ENCODE measurements around the gene SP8.

Gene SP8

DNA sequence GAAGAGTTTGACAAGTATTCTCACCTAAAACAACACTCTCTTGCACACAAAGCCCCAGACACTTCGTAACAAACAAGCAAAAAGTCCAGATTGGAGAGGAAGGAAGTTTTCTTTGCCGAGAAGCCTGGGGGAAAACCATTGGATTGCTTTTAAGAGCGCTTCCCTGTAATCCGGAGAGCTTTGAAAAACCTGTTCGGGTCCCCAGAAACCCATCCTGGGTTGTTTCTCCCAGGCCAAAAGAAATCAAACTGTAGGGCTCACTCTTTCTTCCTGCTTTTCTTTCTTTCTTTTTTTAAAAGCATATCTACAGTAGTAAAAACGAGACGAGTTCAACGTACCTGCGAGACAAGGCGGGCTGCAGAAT lies 655 bp downstream of the SP8 start:
- Histone ChIP-seq H3K9ac (ENCODE audit: low read depth in 1 of 2, low read length in 2 of 2) (no peak overlapping the region), H3K27me3 (ENCODE audit: control insufficient read depth in 1 of 2, insufficient read depth in 2 of 2, low read length in 2 of 2) (peaks cover 65 to 84% of the 10 kb centered on the region in 2 donors), H3K4me1 (ENCODE audit: control insufficient read depth in 1 of 2, insufficient read depth in 2 of 2, low read length in 2 of 2) (peaks cover 10 to 16% of the 10 kb centered on the region in 2 donors), H3K36me3 (ENCODE audit: control insufficient read depth in 1 of 2, insufficient read depth in 2 of 2, low read length in 2 of 2) (no peaks in the 10 kb centered on the region), H3K4me3 (ENCODE audit: low read depth in 1 of 2, low read length in 2 of 2) (peak overlapping the region; percentile 60 to 61), H3K9me3 (ENCODE audit: control insufficient read depth in 1 of 2, low read length in 2 of 2) (no peaks in the 10 kb centered on the region), H3K27ac (ENCODE audit: low read depth, low read length) (no peak overlapping the region)

- Histone ChIP-seq H3K4me3 (ENCODE audit: low read depth in 1 of 2, low read length in 2 of 2) (peak overlapping the region; percentile 60 to 61), H3K4me1 (ENCODE audit: control insufficient read depth in 1 of 2, insufficient read depth in 2 of 2, low read length in 2 of 2) (peaks cover 10 to 16% of the 10 kb centered on the region in 2 donors), H3K9me3 (ENCODE audit: control insufficient read depth in 1 of 2, low read length in 2 of 2) (no peaks in the 10 kb centered on the region), H3K27ac (ENCODE audit: low read depth, low read length) (no peak overlapping the region), H3K9ac (ENCODE audit: low read depth in 1 of 2, low read length in 2 of 2) (no peak overlapping the region), H3K36me3 (ENCODE audit: control insufficient read depth in 1 of 2, insufficient read depth in 2 of 2, low read length in 2 of 2) (no peaks in the 10 kb centered on the region), H3K27me3 (ENCODE audit: control insufficient read depth in 1 of 2, insufficient read depth in 2 of 2, low read length in 2 of 2) (peaks cover 65 to 85% of the 10 kb centered on the region in 2 donors)
These were observed 1.3 kb downstream of the SP8 start for GRCh38 chr7:20785157-20786048.

DNA sequence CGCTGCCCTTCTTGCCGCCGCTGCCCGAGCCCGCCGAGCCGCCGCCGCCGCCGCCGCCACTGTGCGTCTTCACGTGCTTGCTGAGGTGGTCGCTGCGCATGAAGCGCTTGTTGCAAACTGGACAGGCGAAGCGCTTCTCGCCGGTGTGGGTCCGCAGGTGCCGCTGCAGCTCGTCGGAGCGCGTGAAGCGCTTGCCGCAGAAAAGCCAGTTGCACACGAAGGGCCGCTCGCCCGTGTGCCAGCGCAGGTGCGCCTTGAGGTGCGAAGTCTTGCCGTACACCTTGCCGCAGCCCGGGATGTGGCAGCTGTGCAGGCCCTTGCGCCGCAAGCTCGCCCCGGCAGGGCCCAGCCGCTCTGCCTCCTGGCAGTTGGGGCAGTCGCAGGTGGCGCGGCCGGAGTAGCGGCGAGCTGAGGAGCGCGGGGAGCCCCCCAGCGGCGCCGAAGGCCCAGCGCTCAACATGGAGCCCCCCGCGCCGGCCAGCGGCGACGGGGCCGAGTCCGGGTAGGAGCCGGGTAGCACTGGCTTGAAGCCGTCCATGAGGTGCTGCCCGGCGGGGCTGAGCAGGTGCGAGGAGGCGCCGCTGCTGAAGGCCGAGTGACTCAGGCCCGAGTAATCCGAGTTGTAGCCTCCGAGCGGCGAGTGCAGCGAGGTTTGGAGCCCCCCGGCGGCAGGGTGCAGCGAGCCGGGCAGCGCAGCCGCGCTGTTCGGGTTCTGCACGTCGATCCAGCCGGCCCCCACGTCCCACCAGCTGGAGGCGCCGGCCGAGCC lies 2.1 kb downstream of the SP8 start:
- Histone ChIP-seq H3K36me3 (ENCODE audit: control insufficient read depth in 1 of 2, insufficient read depth in 2 of 2, low read length in 2 of 2) (no peaks in the 10 kb centered on the region), H3K27me3 (ENCODE audit: control insufficient read depth in 1 of 2, insufficient read depth in 2 of 2, low read length in 2 of 2) (peaks cover 64 to 83% of the 10 kb centered on the region in 2 donors), H3K9me3 (ENCODE audit: control insufficient read depth in 1 of 2, low read length in 2 of 2) (no peaks in the 10 kb centered on the region), H3K9ac (ENCODE audit: low read depth in 1 of 2, low read length in 2 of 2) (no peak overlapping the region), H3K4me1 (ENCODE audit: control insufficient read depth in 1 of 2, insufficient read depth in 2 of 2, low read length in 2 of 2) (peaks cover 10 to 16% of the 10 kb centered on the region in 2 donors), H3K4me3 (ENCODE audit: low read depth in 1 of 2, low read length in 2 of 2) (no peak overlapping the region), H3K27ac (ENCODE audit: low read depth, low read length) (no peak overlapping the region)

GRCh38 chr7:20783700-20784387 lies 2.8 kb downstream of the SP8 start:
- no peaks in the 10 kb centered on the region for H3K9me3 ChIP-seq (ENCODE audit: control insufficient read depth in 1 of 2, low read length in 2 of 2)
- H3K27me3 ChIP-seq (ENCODE audit: control insufficient read depth in 1 of 2, insufficient read depth in 2 of 2, low read length in 2 of 2), result peaks cover 65 to 84% of the 10 kb centered on the region in 2 donors
- H3K27ac ChIP-seq (ENCODE audit: low read depth, low read length), result no peak overlapping the region
- peak overlapping the region; percentile 21 to 47 for H3K4me3 ChIP-seq (ENCODE audit: low read depth in 1 of 2, low read length in 2 of 2)
- peaks cover 10 to 16% of the 10 kb centered on the region in 2 donors for H3K4me1 ChIP-seq (ENCODE audit: control insufficient read depth in 1 of 2, insufficient read depth in 2 of 2, low read length in 2 of 2)
- H3K36me3 ChIP-seq (ENCODE audit: control insufficient read depth in 1 of 2, insufficient read depth in 2 of 2, low read length in 2 of 2), result no peaks in the 10 kb centered on the region
- no peak overlapping the region for H3K9ac ChIP-seq (ENCODE audit: low read depth in 1 of 2, low read length in 2 of 2)

GRCh38 chr7:20783125-20783699 lies 3.5 kb downstream of the SP8 start:
- peaks cover 65 to 83% of the 10 kb centered on the region in 2 donors for H3K27me3 ChIP-seq (ENCODE audit: control insufficient read depth in 1 of 2, insufficient read depth in 2 of 2, low read length in 2 of 2)
- no peak overlapping the region for H3K9ac ChIP-seq (ENCODE audit: low read depth in 1 of 2, low read length in 2 of 2)
- no peak overlapping the region for H3K4me3 ChIP-seq (ENCODE audit: low read depth in 1 of 2, low read length in 2 of 2)
- no peaks in the 10 kb centered on the region for H3K9me3 ChIP-seq (ENCODE audit: control insufficient read depth in 1 of 2, low read length in 2 of 2)
- H3K4me1 ChIP-seq (ENCODE audit: control insufficient read depth in 1 of 2, insufficient read depth in 2 of 2, low read length in 2 of 2), result peaks cover 10 to 16% of the 10 kb centered on the region in 2 donors
- no peak overlapping the region for H3K27ac ChIP-seq (ENCODE audit: low read depth, low read length)
- H3K36me3 ChIP-seq (ENCODE audit: control insufficient read depth in 1 of 2, insufficient read depth in 2 of 2, low read length in 2 of 2), result no peaks in the 10 kb centered on the region

- H3K9ac ChIP-seq (ENCODE audit: low read depth in 1 of 2, low read length in 2 of 2), result no peak overlapping the region
- H3K36me3 ChIP-seq (ENCODE audit: control insufficient read depth in 1 of 2, insufficient read depth in 2 of 2, low read length in 2 of 2), result no peaks in the 10 kb centered on the region
- H3K27me3 ChIP-seq (ENCODE audit: control insufficient read depth in 1 of 2, insufficient read depth in 2 of 2, low read length in 2 of 2), result peaks cover 63 to 85% of the 10 kb centered on the region in 2 donors
- no peak overlapping the region for H3K27ac ChIP-seq (ENCODE audit: low read depth, low read length)
- H3K4me3 ChIP-seq (ENCODE audit: low read depth in 1 of 2, low read length in 2 of 2), result no peak overlapping the region
- H3K9me3 ChIP-seq (ENCODE audit: control insufficient read depth in 1 of 2, low read length in 2 of 2), result no peaks in the 10 kb centered on the region
- H3K4me1 ChIP-seq (ENCODE audit: control insufficient read depth in 1 of 2, insufficient read depth in 2 of 2, low read length in 2 of 2), result peaks cover 0 to 10% of the 10 kb centered on the region in 2 donors
These were observed 7.6 kb downstream of the SP8 start for GRCh38 chr7:20779041-20779440.

- H3K27me3 ChIP-seq (ENCODE audit: control insufficient read depth in 1 of 2, insufficient read depth in 2 of 2, low read length in 2 of 2), result peaks cover 60 to 76% of the 10 kb centered on the region in 2 donors
These were observed 8.5 kb downstream of the SP8 start for GRCh38 chr7:20778063-20778721.

DNA sequence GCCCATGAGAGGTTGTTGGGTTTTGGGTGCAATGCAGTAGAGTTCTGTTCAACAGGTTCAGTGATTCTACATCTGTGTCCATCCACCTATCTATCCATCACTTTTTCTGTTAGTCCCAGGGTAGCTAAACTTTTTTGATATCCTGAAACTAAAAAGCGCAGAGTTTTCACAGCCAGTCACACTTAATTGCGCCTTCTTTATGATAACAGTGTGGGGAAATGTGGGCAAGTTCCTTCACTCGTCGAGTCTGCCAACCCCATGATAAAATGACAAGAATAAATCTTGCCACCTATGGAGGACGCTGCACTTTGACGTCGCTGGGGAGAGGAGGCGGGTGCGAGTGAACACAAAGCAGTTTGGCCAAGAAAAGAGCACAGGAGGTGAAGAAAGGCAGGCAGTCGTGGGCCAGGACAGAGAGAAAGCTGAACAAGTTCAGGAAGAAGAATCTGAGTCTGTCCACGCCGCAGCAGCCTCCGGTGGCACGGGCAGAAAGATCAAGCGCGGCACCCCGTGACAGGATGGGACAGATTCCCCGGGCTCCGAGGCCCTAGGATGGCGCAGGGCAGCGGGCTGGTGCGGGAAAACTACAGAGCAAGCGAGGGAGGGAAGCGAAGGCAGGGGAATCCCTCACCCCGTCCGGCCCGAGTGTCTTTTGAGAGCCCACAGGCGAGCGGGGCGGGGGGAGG lies 9.2 kb downstream of the SP8 start:
- H3K4me3 ChIP-seq (ENCODE audit: low read depth in 1 of 2, low read length in 2 of 2), result no peak overlapping the region
- H3K9ac ChIP-seq (ENCODE audit: low read depth in 1 of 2, low read length in 2 of 2), result no peak overlapping the region
- peaks cover 0 to 3% of the 10 kb centered on the region in 2 donors for H3K4me1 ChIP-seq (ENCODE audit: control insufficient read depth in 1 of 2, insufficient read depth in 2 of 2, low read length in 2 of 2)
- H3K27ac ChIP-seq (ENCODE audit: low read depth, low read length), result no peak overlapping the region
- H3K27me3 ChIP-seq (ENCODE audit: control insufficient read depth in 1 of 2, insufficient read depth in 2 of 2, low read length in 2 of 2), result peaks cover 60 to 70% of the 10 kb centered on the region in 2 donors
- H3K36me3 ChIP-seq (ENCODE audit: control insufficient read depth in 1 of 2, insufficient read depth in 2 of 2, low read length in 2 of 2), result no peaks in the 10 kb centered on the region
- H3K9me3 ChIP-seq (ENCODE audit: control insufficient read depth in 1 of 2, low read length in 2 of 2), result no peaks in the 10 kb centered on the region

More at GRCh38 chr7:20778063-20778721, 8.5 kb downstream of the SP8 start:
- H3K27ac ChIP-seq (ENCODE audit: low read depth, low read length), result no peak overlapping the region
- peaks cover 0 to 3% of the 10 kb centered on the region in 2 donors for H3K4me1 ChIP-seq (ENCODE audit: control insufficient read depth in 1 of 2, insufficient read depth in 2 of 2, low read length in 2 of 2)
- no peak overlapping the region for H3K9ac ChIP-seq (ENCODE audit: low read depth in 1 of 2, low read length in 2 of 2)
- H3K9me3 ChIP-seq (ENCODE audit: control insufficient read depth in 1 of 2, low read length in 2 of 2), result no peaks in the 10 kb centered on the region
- no peaks in the 10 kb centered on the region for H3K36me3 ChIP-seq (ENCODE audit: control insufficient read depth in 1 of 2, insufficient read depth in 2 of 2, low read length in 2 of 2)
- H3K4me3 ChIP-seq (ENCODE audit: low read depth in 1 of 2, low read length in 2 of 2), result no peak overlapping the region

DNA sequence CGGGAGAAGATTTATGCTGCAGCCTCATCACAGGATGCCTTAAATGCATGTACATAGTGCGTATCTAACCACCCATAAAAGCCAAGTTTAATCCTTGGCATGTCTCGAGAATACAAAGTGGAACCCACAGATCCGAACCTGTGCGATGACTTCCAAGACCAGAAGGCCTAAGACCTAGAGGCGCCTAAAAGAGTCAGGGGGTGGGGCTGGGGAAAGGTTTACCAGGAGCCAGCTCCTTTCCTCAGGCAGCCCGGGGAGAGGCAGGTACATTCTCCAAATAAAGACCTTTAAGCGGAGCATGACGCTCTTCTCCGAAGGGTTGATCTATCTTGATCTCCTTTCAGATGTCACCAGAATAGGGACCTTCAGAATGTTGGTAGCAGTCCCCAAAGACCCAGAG lies 9.7 kb downstream of the SP8 start:
- Histone ChIP-seq H3K27ac (ENCODE audit: low read depth, low read length) (no peak overlapping the region), H3K9me3 (ENCODE audit: control insufficient read depth in 1 of 2, low read length in 2 of 2) (no peaks in the 10 kb centered on the region), H3K36me3 (ENCODE audit: control insufficient read depth in 1 of 2, insufficient read depth in 2 of 2, low read length in 2 of 2) (no peaks in the 10 kb centered on the region), H3K4me3 (ENCODE audit: low read depth in 1 of 2, low read length in 2 of 2) (no peak overlapping the region), H3K4me1 (ENCODE audit: control insufficient read depth in 1 of 2, insufficient read depth in 2 of 2, low read length in 2 of 2) (peaks cover 0 to 3% of the 10 kb centered on the region in 2 donors), H3K27me3 (ENCODE audit: control insufficient read depth in 1 of 2, insufficient read depth in 2 of 2, low read length in 2 of 2) (peaks cover 60 to 64% of the 10 kb centered on the region in 2 donors), H3K9ac (ENCODE audit: low read depth in 1 of 2, low read length in 2 of 2) (no peak overlapping the region)

All from duodenal mucosa (tissue), 2 donors.